Medulla oblongata (tissue), 1 donor: Measurements from ENCODE around the gene CLIC4.
"Not testable (repeated sequence)": the region's sequence is repeated elsewhere in the genome, so short reads cannot be mapped to it uniquely, and the experiment has no call there.

Source experiments
- DNase-seq: peaks from one replicate; pipeline ENCODE4 v3.0.0-alpha.2; 2015; ENCODE audit errors: extremely low spot score

Gene CLIC4

GRCh38 chr1:24875991-24876506, 130.8 kb downstream of the CLIC4 start:
- no peak for DNase-seq

- DNase-seq, result no peak
Observed at GRCh38 chr1:24878045-24878444, 132.8 kb downstream of the CLIC4 start.

- DNase-seq, result no peak
Observed at GRCh38 chr1:24878775-24879742, 133.8 kb downstream of the CLIC4 start.

GRCh38 chr1:24881034-24881433, 135.8 kb downstream of the CLIC4 start:
- DNase-seq, result no peak

- DNase-seq, result no peak
Observed at GRCh38 chr1:24884751-24885150, 139.5 kb downstream of the CLIC4 start.

- no peak for DNase-seq
Observed at GRCh38 chr1:24886241-24886640, 141.0 kb downstream of the CLIC4 start.

- DNase-seq, result no peak
Observed at GRCh38 chr1:24888061-24888970, 143.1 kb downstream of the CLIC4 start.

- DNase-seq, result no peak
Observed at GRCh38 chr1:24888971-24889676, 143.9 kb downstream of the CLIC4 start.

- DNase-seq, result no peak
Observed at GRCh38 chr1:24890887-24891286, 145.6 kb downstream of the CLIC4 start.

- DNase-seq, result not testable (repeated sequence)
Observed at GRCh38 chr1:24891367-24891766, 146.1 kb downstream of the CLIC4 start.

- no peak for DNase-seq
Observed at GRCh38 chr1:24892188-24893153, 147.2 kb downstream of the CLIC4 start.

- DNase-seq, result no peak
Observed at GRCh38 chr1:24893431-24893830, 148.2 kb downstream of the CLIC4 start.
